ENCODE data around the gene KRTAP26-1.

The KRTAP26-1 gene

GRCh38 chr21:30320215-30320614 lies at the start of gene KRTAP26-1:
Gene KRTAP26-1, minus strand, starts transcription at chr21:30320315. Its CDS starts 280 bp downstream, at chr21:30320035.
- no peak for DNase-seq (ENCODE audit: low spot score)
- H3K27ac ChIP-seq = peak within 1 kb of the TSS in 1 of 2 donors; percentile 33
- no peak for TF ChIP-seq CTCF (IDR thresholded peaks at IDR 0.05)
- H3K4me3 ChIP-seq = no peak within 1 kb of the TSS

GRCh38 chr21:30355906-30356305 lies 35.8 kb upstream of the KRTAP26-1 start:
- no peak for TF ChIP-seq CTCF (IDR thresholded peaks at IDR 0.05)
- Histone ChIP-seq H3K27ac (no peak overlapping the region), H3K4me3 (no peak overlapping the region)
- no peak for DNase-seq (ENCODE audit: low spot score)

- TF ChIP-seq CTCF (IDR thresholded peaks at IDR 0.05) = no peak
- no peak overlapping the region for H3K27ac ChIP-seq
- no peak for DNase-seq (ENCODE audit: low spot score)
- H3K4me3 ChIP-seq = no peak overlapping the region
Measured at GRCh38 chr21:30354308-30355005, 34.3 kb upstream of the KRTAP26-1 start.

- H3K4me3 ChIP-seq = no peak overlapping the region
- no peak for DNase-seq (ENCODE audit: low spot score)
- no peak overlapping the region for H3K27ac ChIP-seq
- TF ChIP-seq CTCF (IDR thresholded peaks at IDR 0.05) = no peak
Measured at GRCh38 chr21:30351534-30351933, 31.4 kb upstream of the KRTAP26-1 start.

GRCh38 chr21:30349572-30349971 lies 29.5 kb upstream of the KRTAP26-1 start:
- no peak overlapping the region for H3K4me3 ChIP-seq
- no peak for TF ChIP-seq CTCF (IDR thresholded peaks at IDR 0.05)
- H3K27ac ChIP-seq = no peak overlapping the region
- DNase-seq (ENCODE audit: low spot score) = no peak

- TF ChIP-seq CTCF (IDR thresholded peaks at IDR 0.05) = no peak
- no peak for DNase-seq (ENCODE audit: low spot score)
- Histone ChIP-seq H3K27ac (no peak within 1 kb of the TSS), H3K4me3 (no peak within 1 kb of the TSS)
Measured at GRCh38 chr21:30348506-30348905, 28.4 kb upstream of the KRTAP26-1 start, which contains the start of gene KRTAP23-1. Gene KRTAP23-1, minus strand, starts transcription at chr21:30348606. Its CDS starts 0 bp downstream, at chr21:30348606.

GRCh38 chr21:30345014-30345413 lies 24.9 kb upstream of the KRTAP26-1 start:
- no peak overlapping the region for H3K27ac ChIP-seq
- no peak overlapping the region for H3K4me3 ChIP-seq
- no peak for DNase-seq (ENCODE audit: low spot score)
- TF ChIP-seq CTCF (IDR thresholded peaks at IDR 0.05) = no peak
